AG04449 (cell line): ENCODE measurements around the gene NACA2.
A peak's percentile ranks its signal among the peaks of the same experiment; 100 is the strongest.

Source experiments
- CTCF ChIA-PET: fragments of 350-600 bp; formaldehyde crosslinking; extraction: SDS; loops from one replicate; lab custom pipeline; 2021; ENCODE audit warnings: antibody characterized with exemption; lab: Yijun Ruan, JAX
- POLR2A ChIA-PET: fragments of 400-600, 350-600 bp; formaldehyde crosslinking; extraction: SDS; loops from one replicate; lab custom pipeline; 2020; ENCODE audit warnings: antibody characterized with exemption, inconsistent platforms; lab: Yijun Ruan, JAX
- DNase-seq: peaks from one replicate; pipeline ENCODE4 v3.0.0-alpha.2; 2010; ENCODE audit warnings: low read depth, low spot score
- H3K4me3 ChIP-seq: 2 replicates; pipeline ENCODE4 v1.5.1; 2011; ENCODE audit warnings: low read depth, mild to moderate bottlenecking, control low read depth, low read length
- CTCF ChIP-seq: IDR thresholded peaks from one replicate; pipeline ENCODE4 v1.5.1; 2011; ENCODE audit warnings: mild to moderate bottlenecking, moderate library complexity, low read length, control low read depth, inconsistent platforms; ENCODE audit not compliant: insufficient read depth; ENCODE audit errors: missing control alignments

The NACA2 gene

GRCh38 chr17:61591018-61591417 is at the start of gene NACA2:
NACA2 (minus strand) TSS chr17:61591219; CDS start chr17:61591180, 39 bp downstream.
- ChIA-PET CTCF (no interaction called here), POLR2A (no interaction called here)
- DNase-seq = no peak
- H3K4me3 ChIP-seq = no peak within 1 kb of the TSS
- TF ChIP-seq CTCF = no peak

- CTCF ChIA-PET = interaction anchor here (6.9 kb wide), 1 partner anchor 197 kb away, joined by 117 read pairs; no protein-coding TSS in a partner anchor
- POLR2A ChIA-PET = no interaction called here
- TF ChIP-seq CTCF = no peak
- no peak for DNase-seq
- no peak overlapping the region for H3K4me3 ChIP-seq
Measured at GRCh38 chr17:61639818-61640217, 48.8 kb upstream of the NACA2 start.

- ChIA-PET CTCF (interaction anchor here (0.9 to 6.9 kb wide), 6 partner anchors 15 to 206 kb away, joined by 3 to 117 read pairs (median 42); no protein-coding TSS in a partner anchor), POLR2A (no interaction called here)
- TF ChIP-seq CTCF = no peak
- H3K4me3 ChIP-seq = no peak overlapping the region
- no peak for DNase-seq
Measured at GRCh38 chr17:61638087-61638486, 47.1 kb upstream of the NACA2 start.

GRCh38 chr17:61635913-61636432 is 45.0 kb upstream of the NACA2 start:
- ChIA-PET CTCF (interaction anchor here (0.6 to 6.9 kb wide), 31 partner anchors 10 to 477 kb away, joined by 3 to 117 read pairs (median 4); partner anchors contain the start of gene BRIP1), POLR2A (no interaction called here)
- H3K4me3 ChIP-seq = no peak overlapping the region
- no peak for DNase-seq
- peak; percentile 62 for TF ChIP-seq CTCF

- no peak for DNase-seq
- ChIA-PET POLR2A (no interaction called here), CTCF (interaction anchor here (0.6 to 6.9 kb wide), 31 partner anchors 10 to 478 kb away, joined by 3 to 117 read pairs (median 5); partner anchors contain the start of gene BRIP1)
- TF ChIP-seq CTCF = no peak
- H3K4me3 ChIP-seq = no peak overlapping the region
Measured at GRCh38 chr17:61634942-61635538, 44.0 kb upstream of the NACA2 start.

GRCh38 chr17:61634011-61634539 is 43.1 kb upstream of the NACA2 start:
- ChIA-PET POLR2A (no interaction called here), CTCF (interaction anchor here (0.7 to 6.9 kb wide), 10 partner anchors 17 to 232 kb away, joined by 3 to 117 read pairs (median 10); no protein-coding TSS in a partner anchor)
- no peak for DNase-seq
- H3K4me3 ChIP-seq = no peak overlapping the region
- TF ChIP-seq CTCF = no peak
